ENCODE results near the gene LRRTM3. TPM values are rescaled to one million over a fixed set of nuclear protein-coding genes. Genes with fewer than 3 reads are reported as not detected.

The LRRTM3 gene
- total and polyA plus RNA-seq, 2 experiments from 2014 or later = 0.21 to 0.37 TPM

DNA sequence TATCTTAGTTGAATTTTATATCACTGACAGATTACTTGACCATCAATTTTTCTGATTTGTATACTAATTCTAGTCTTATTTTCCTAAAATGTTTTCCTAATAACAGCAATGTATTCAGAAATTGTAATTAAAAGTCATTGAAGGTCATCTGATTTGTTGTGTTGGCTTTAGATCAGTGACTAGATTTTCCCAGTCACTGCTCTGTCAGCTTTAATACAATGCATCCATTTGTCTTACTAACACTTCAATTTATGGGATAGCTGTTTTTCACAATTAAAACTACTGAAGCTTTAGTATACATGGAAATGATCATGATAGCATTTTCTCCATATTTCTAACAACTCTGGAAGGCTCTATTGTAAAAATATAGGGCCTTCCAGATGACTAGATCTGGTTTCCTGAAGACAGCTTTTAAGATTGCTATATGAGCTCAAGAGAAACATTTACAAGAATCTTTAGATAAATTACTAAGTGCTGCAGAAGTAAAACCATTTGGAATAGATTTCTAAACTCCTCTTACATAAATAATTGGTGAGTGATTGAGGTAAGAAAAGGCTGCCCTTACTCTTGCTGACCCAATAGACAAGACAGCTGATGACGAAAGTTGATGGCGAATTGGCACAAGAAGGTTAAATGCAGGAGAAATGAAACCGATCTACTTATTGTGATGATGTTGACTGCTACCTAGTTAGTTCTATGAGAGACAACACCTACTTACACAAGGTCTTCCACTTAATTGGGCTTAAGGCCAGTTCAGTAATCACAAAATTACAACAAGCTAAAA, 74.1 kb downstream of the LRRTM3 start (continued):
- TF ChIP-seq EZH2 (IDR thresholded peaks at IDR 0.05; ENCODE audit: low read depth, unreplicated experiment) (no peak), EZH2phosphoT487 (IDR thresholded peaks at IDR 0.05; ENCODE audit: unreplicated experiment) (no peak), NANOG (IDR thresholded peaks at IDR 0.05; ENCODE audit: borderline replicate concordance) (no peak), ZNF114 (CRISPR knock-in tag; IDR thresholded peaks at IDR 0.05) (no peak), ZNF331 (CRISPR knock-in tag; IDR thresholded peaks at IDR 0.05; ENCODE audit: low read depth) (no peak), POLR2AphosphoS5 (IDR thresholded peaks at IDR 0.05; ENCODE audit: low read depth) (no peak), CREB1 (CRISPR knock-in tag; IDR thresholded peaks at IDR 0.05; ENCODE audit: low read depth) (no peak)

GRCh38 chr10:67004690-67005089, 78.9 kb downstream of the LRRTM3 start:
- H3K9me2 ChIP-seq (ENCODE audit: insufficient read depth) = no peaks in the 10 kb centered on the region
- Mint-ChIP-seq H3K36me3 (ENCODE audit: low read depth) (no peaks in the 10 kb centered on the region), H3K4me3 (no peak overlapping the region), H3K9me3 (no peaks in the 10 kb centered on the region), H3K4me1 (peaks cover 8% of the 10 kb centered on the region), H3K27me3 (ENCODE audit: insufficient read depth, low read depth, poor library complexity) (no peaks in the 10 kb centered on the region), H3K27ac (no peak overlapping the region)
- no peaks in the 10 kb centered on the region for H3K79me2 ChIP-seq (replicated peaks; ENCODE audit: insufficient read depth)
- no peak overlapping the region for H3K4me3 ChIP-seq
- no peaks in the 10 kb centered on the region for H3F3A ChIP-seq (replicated peaks; ENCODE audit: low read depth)
- H3K36me3 ChIP-seq (ENCODE audit: insufficient read depth) = no peaks in the 10 kb centered on the region
- no peak for DNase-seq (ENCODE audit: low spot score)
- no peaks in the 10 kb centered on the region for H4K20me1 ChIP-seq (replicated peaks; ENCODE audit: insufficient read depth)
- no peak overlapping the region for H3K27ac ChIP-seq (ENCODE audit: low read depth)
- H3K4me2 ChIP-seq = no peak overlapping the region
- no peak overlapping the region for H2AFZ ChIP-seq
- H3K27me3 ChIP-seq (ENCODE audit: insufficient read depth) = no peaks in the 10 kb centered on the region
- H3K4me1 ChIP-seq (ENCODE audit: insufficient read depth) = peaks cover 4% of the 10 kb centered on the region; the same call in 1 of the 2 replicates
- ATAC-seq = no peak
- no peak for TF ChIP-seq ZNF114 (CRISPR knock-in tag; IDR thresholded peaks at IDR 0.05)
- TF ChIP-seq EZH2 (IDR thresholded peaks at IDR 0.05; ENCODE audit: low read depth, unreplicated experiment) = no peak
- TF ChIP-seq ZNF331 (CRISPR knock-in tag; IDR thresholded peaks at IDR 0.05; ENCODE audit: low read depth) = no peak
- TF ChIP-seq ETS1 (IDR thresholded peaks at IDR 0.05) = no peak
- TF ChIP-seq NANOG (IDR thresholded peaks at IDR 0.05; ENCODE audit: borderline replicate concordance) = no peak
- TF ChIP-seq POLR2AphosphoS5 (IDR thresholded peaks at IDR 0.05; ENCODE audit: low read depth) = no peak
- TF ChIP-seq, protein P1, sequence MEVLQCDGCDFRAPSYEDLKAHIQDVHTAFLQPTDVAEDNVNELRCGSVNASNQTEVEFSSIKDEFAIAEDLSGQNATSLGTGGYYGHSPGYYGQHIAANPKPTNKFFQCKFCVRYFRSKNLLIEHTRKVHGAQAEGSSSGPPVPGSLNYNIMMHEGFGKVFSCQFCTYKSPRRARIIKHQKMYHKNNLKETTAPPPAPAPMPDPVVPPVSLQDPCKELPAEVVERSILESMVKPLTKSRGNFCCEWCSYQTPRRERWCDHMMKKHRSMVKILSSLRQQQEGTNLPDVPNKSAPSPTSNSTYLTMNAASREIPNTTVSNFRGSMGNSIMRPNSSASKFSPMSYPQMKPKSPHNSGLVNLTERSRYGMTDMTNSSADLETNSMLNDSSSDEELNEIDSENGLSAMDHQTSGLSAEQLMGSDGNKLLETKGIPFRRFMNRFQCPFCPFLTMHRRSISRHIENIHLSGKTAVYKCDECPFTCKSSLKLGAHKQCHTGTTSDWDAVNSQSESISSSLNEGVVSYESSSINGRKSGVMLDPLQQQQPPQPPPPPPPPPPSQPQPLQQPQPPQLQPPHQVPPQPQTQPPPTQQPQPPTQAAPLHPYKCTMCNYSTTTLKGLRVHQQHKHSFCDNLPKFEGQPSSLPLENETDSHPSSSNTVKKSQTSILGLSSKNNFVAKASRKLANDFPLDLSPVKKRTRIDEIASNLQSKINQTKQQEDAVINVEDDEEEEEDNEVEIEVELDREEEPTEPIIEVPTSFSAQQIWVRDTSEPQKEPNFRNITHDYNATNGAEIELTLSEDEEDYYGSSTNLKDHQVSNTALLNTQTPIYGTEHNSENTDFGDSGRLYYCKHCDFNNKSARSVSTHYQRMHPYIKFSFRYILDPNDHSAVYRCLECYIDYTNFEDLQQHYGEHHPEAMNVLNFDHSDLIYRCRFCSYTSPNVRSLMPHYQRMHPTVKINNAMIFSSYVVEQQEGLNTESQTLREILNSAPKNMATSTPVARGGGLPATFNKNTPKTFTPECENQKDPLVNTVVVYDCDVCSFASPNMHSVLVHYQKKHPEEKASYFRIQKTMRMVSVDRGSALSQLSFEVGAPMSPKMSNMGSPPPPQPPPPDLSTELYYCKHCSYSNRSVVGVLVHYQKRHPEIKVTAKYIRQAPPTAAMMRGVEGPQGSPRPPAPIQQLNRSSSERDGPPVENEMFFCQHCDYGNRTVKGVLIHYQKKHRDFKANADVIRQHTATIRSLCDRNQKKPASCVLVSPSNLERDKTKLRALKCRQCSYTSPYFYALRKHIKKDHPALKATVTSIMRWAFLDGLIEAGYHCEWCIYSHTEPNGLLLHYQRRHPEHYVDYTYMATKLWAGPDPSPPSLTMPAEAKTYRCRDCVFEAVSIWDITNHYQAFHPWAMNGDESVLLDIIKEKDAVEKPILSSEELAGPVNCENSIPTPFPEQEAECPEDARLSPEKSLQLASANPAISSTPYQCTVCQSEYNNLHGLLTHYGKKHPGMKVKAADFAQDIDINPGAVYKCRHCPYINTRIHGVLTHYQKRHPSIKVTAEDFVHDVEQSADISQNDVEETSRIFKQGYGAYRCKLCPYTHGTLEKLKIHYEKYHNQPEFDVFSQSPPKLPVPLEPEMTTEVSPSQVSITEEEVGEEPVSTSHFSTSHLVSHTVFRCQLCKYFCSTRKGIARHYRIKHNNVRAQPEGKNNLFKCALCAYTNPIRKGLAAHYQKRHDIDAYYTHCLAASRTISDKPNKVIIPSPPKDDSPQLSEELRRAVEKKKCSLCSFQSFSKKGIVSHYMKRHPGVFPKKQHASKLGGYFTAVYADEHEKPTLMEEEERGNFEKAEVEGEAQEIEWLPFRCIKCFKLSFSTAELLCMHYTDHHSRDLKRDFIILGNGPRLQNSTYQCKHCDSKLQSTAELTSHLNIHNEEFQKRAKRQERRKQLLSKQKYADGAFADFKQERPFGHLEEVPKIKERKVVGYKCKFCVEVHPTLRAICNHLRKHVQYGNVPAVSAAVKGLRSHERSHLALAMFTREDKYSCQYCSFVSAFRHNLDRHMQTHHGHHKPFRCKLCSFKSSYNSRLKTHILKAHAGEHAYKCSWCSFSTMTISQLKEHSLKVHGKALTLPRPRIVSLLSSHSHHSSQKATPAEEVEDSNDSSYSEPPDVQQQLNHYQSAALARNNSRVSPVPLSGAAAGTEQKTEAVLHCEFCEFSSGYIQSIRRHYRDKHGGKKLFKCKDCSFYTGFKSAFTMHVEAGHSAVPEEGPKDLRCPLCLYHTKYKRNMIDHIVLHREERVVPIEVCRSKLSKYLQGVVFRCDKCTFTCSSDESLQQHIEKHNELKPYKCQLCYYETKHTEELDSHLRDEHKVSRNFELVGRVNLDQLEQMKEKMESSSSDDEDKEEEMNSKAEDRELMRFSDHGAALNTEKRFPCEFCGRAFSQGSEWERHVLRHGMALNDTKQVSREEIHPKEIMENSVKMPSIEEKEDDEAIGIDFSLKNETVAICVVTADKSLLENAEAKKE (CRISPR knock-in tag; IDR thresholded peaks at IDR 0.05) = no peak
- TF ChIP-seq, protein P2, sequence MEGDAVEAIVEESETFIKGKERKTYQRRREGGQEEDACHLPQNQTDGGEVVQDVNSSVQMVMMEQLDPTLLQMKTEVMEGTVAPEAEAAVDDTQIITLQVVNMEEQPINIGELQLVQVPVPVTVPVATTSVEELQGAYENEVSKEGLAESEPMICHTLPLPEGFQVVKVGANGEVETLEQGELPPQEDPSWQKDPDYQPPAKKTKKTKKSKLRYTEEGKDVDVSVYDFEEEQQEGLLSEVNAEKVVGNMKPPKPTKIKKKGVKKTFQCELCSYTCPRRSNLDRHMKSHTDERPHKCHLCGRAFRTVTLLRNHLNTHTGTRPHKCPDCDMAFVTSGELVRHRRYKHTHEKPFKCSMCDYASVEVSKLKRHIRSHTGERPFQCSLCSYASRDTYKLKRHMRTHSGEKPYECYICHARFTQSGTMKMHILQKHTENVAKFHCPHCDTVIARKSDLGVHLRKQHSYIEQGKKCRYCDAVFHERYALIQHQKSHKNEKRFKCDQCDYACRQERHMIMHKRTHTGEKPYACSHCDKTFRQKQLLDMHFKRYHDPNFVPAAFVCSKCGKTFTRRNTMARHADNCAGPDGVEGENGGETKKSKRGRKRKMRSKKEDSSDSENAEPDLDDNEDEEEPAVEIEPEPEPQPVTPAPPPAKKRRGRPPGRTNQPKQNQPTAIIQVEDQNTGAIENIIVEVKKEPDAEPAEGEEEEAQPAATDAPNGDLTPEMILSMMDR (conservative IDR thresholded peaks at IDR 0.05; ENCODE audit: low read depth in 2 of 2) = no peak
- TF ChIP-seq CREB1 (CRISPR knock-in tag; IDR thresholded peaks at IDR 0.05; ENCODE audit: low read depth) = no peak
- TF ChIP-seq EZH2phosphoT487 (IDR thresholded peaks at IDR 0.05; ENCODE audit: unreplicated experiment) = no peak
- no peak for TF ChIP-seq JUNB (IDR thresholded peaks at IDR 0.05; ENCODE audit: unreplicated experiment)
